ENCODE measurements around the gene OGFR.

The OGFR gene

DNA sequence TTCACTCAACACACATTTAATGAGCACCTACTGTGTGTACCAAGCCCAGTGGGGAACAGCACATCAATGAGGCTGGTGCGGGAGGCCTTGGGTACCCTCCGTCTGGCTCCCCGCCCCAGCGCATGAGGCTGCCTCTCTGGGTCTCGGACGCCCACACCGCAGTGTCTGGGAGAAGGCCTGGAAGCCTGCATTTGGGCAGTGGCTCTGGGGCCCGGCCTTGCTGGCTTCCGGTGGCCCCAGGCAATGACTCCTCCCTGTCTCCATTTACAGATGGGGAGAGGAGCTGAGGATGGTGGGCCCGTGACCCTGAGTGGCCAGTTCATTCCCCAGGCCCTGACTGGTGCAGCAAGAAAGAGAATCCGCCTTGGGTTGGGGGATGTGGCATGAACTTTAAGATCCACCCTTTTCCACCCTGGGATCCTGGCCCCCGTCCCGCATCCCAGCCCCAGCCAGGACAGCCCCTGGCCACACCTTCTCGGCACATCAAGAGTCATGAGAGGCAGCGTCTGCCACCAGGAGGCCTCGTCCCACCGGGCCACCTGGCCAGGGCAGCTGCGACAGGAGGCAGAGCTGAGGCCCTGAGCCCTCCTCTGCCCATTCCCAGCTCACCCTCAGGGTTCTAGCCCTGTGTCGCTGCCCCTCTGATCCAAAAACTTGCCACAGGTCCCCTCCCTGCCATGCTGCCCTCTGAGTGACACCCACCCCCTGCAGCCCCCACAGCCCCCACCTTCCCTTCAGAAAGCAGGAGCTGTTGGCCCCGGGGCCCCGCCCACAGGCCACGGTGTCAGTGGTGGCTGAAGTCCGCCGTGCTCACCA is 25.8 kb upstream of the OGFR start:
- no peak overlapping the region for H3K27ac ChIP-seq
- TF ChIP-seq CTCF (conservative IDR thresholded peaks at IDR 0.05) (no peak), ZFX (IDR thresholded peaks at IDR 0.05) (no peak)

DNA sequence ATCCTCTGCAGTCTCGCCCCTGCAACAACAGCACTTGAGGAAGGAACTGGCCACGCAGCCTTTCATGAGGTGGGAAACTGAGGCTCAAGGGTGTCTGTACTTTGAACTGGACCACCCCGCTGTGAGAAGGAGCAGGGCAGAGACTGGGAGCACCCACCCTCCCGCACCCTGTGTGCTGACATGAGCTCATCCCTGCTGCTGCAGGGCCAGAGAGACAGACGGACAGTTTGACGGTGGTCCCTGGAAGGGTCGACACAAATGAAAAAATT is 25.3 kb upstream of the OGFR start:
- H3K27ac ChIP-seq, result no peak overlapping the region
- TF ChIP-seq ZFX (IDR thresholded peaks at IDR 0.05) (no peak), CTCF (conservative IDR thresholded peaks at IDR 0.05) (no peak)

- H3K27ac ChIP-seq, result no peak overlapping the region
- TF ChIP-seq CTCF (conservative IDR thresholded peaks at IDR 0.05) (no peak), ZFX (IDR thresholded peaks at IDR 0.05) (no peak)
Measured at GRCh38 chr20:62780204-62780603, 24.4 kb upstream of the OGFR start.

- no peak overlapping the region for H3K27ac ChIP-seq
- no peak for TF ChIP-seq CTCF (conservative IDR thresholded peaks at IDR 0.05)
Measured at GRCh38 chr20:62780696-62781095, 23.9 kb upstream of the OGFR start.

- TF ChIP-seq ZFX (IDR thresholded peaks at IDR 0.05) (no peak), CTCF (conservative IDR thresholded peaks at IDR 0.05) (no peak)
- H3K27ac ChIP-seq, result no peak overlapping the region
Measured at GRCh38 chr20:62782149-62782892, 22.3 kb upstream of the OGFR start.

DNA sequence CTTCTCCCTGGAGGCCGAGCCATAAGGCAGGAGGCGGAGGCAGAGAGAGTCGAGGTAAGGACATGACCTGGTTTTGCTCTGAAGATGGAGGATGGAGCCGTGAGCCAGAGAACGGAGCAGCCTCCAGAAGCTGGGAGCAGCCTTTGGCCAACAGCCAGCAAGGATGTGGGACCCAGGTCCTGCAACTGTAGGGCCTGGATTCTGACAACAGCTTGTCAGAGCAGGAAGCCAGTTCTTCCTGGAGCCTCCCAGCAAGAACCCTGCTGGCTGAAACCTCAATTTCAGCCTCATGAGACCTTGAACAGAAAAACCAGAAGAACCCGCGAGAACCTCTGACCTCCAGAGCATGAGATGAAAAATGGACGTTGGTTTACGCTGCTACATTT is 21.7 kb upstream of the OGFR start:
- H3K27ac ChIP-seq, result no peak overlapping the region
- TF ChIP-seq CTCF (conservative IDR thresholded peaks at IDR 0.05) (no peak), ZFX (IDR thresholded peaks at IDR 0.05) (no peak)

- no peak overlapping the region for H3K27ac ChIP-seq
- TF ChIP-seq ZFX (IDR thresholded peaks at IDR 0.05), result no peak
- no peak for TF ChIP-seq CTCF (conservative IDR thresholded peaks at IDR 0.05)
Measured at GRCh38 chr20:62784497-62784896, 20.1 kb upstream of the OGFR start.
